OCI-LY3 (cell line): ENCODE results near the gene TAAR5.
"Not testable (repeated sequence)": the region's sequence is repeated elsewhere in the genome, so short reads cannot be mapped to it uniquely, and the experiment has no call there.

Experiments used
- CTCF ChIP-seq: fragments of 200-600, 300-600 bp; sonication (generic); IDR thresholded peaks from 2 replicates; pipeline ENCODE4 v1.5.1; 2014; ENCODE audit warnings: antibody characterized with exemption, low read length, low read depth
- EZH2phosphoT487 ChIP-seq: fragments of 200-600 bp; shearing (Covaris generic); IDR thresholded peaks from 2 replicates; pipeline ENCODE4 v1.6.1; 2018; ENCODE audit warnings: antibody characterized with exemption, mixed run types, low read depth

GRCh38 chr6:132635288-132635687 is 45.7 kb upstream of the TAAR5 start:
- not testable (repeated sequence) for TF ChIP-seq CTCF, EZH2phosphoT487
